GM12891 (cell line): ENCODE measurements around the gene MYO7B.

ENCODE experiments used
- POLR2A ChIP-seq: IDR thresholded peaks from 2 replicates; pipeline ENCODE4 v1.6.1; 2011; ENCODE audit warnings: low read depth, low read length, control low read depth
- POLR2AphosphoS5 ChIP-seq: IDR thresholded peaks from 2 replicates; pipeline ENCODE4 v1.6.1; 2011; ENCODE audit warnings: low read depth, low read length, control low read depth
- POU2F2 ChIP-seq: IDR thresholded peaks from 2 replicates; pipeline ENCODE4 v1.6.1; 2011; ENCODE audit warnings: low read depth, mild to moderate bottlenecking, control low read depth, low read length, moderate library complexity
- SPI1 ChIP-seq: IDR thresholded peaks from 2 replicates; pipeline ENCODE4 v1.6.1; 2011; ENCODE audit warnings: low read depth, low read length, control low read depth
- TAF1 ChIP-seq: IDR thresholded peaks from 2 replicates; pipeline ENCODE4 v1.6.1; 2011; ENCODE audit warnings: low read depth, low read length, control low read depth

DNA sequence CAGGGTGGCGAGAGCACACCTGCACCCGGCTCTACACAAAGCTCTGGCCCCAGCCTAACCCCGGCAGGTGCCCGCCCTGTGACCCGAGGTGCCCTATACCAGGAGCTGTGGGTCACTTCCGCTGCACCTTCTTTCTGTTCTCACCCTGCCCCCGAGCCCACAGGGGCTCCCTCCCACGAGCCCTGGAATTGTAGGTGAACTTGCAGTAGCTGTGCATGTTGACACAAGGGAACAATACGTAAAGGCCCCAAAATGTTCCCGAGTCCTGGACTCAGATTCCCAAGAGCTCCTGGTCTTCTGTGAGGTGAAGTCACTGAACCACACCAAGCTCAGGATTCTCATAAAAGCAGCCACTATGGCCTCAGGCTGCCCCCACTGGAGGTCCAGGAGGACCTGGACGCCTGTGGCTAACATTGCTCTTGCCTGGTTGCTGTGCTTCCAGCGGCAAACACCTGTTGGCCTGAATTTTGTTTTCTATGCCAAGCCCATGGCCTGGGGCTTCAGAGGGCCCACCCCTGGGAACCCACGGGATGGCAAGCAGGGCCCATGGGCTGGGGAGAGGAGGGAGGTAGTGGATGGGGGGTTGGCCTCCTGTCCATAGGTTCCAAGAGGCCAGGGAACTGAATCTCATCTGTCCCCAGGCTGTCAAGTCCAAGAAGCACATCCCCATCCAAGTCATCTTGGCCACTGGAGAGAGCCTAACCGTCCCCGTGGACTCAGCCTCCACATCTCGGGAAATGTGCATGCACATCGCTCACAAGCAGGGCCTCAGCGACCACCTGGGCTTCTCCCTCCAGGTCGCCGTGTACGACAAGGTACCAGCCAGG, 87.3 kb downstream of the MYO7B start:
- TF ChIP-seq POLR2A: no peak
- TF ChIP-seq POLR2AphosphoS5: no peak
- TF ChIP-seq TAF1: no peak
- no peak for TF ChIP-seq POU2F2
- TF ChIP-seq SPI1: no peak
